GM19455 (cell line): ENCODE results near the gene TMPRSS7.
A peak's percentile ranks its signal among the peaks of the same experiment; 100 is the strongest.

ENCODE experiments used
- ATAC-seq: cut with Tn5 transposase; IDR thresholded peaks from one replicate; pipeline ENCODE4 v1.9.1; 2021; ENCODE audit not compliant: unreplicated experiment

The TMPRSS7 gene

GRCh38 chr3:112034436-112034835, at the start of gene TMPRSS7:
TMPRSS7 (plus strand) TSS chr3:112034736; CDS start chr3:112034846, 110 bp downstream.
- no peak for ATAC-seq

GRCh38 chr3:111986800-111987199, 47.7 kb upstream of the TMPRSS7 start:
- ATAC-seq, result no peak

GRCh38 chr3:111989061-111989678, 45.4 kb upstream of the TMPRSS7 start:
- peak; percentile 84 for ATAC-seq

GRCh38 chr3:111993038-111993437, 41.5 kb upstream of the TMPRSS7 start:
- no peak for ATAC-seq

- ATAC-seq, result no peak
Measured at GRCh38 chr3:111998636-111999483, 35.7 kb upstream of the TMPRSS7 start, which contains the start of gene TAGLN3. TAGLN3 (plus strand) TSS chr3:111998922; CDS start chr3:111999423, 501 bp downstream.

GRCh38 chr3:111999484-112000324, 34.8 kb upstream of the TMPRSS7 start:
- no peak for ATAC-seq

- no peak for ATAC-seq
Measured at GRCh38 chr3:112000367-112000771, 34.2 kb upstream of the TMPRSS7 start.

- no peak for ATAC-seq
Measured at GRCh38 chr3:112000966-112001365, 33.6 kb upstream of the TMPRSS7 start.

GRCh38 chr3:112001526-112001925, 33.0 kb upstream of the TMPRSS7 start:
- no peak for ATAC-seq

GRCh38 chr3:112002096-112002971, 32.2 kb upstream of the TMPRSS7 start:
- ATAC-seq, result no peak

GRCh38 chr3:112003321-112004080, 31.0 kb upstream of the TMPRSS7 start:
- no peak for ATAC-seq

- no peak for ATAC-seq
Measured at GRCh38 chr3:112004187-112004586, 30.3 kb upstream of the TMPRSS7 start.

- no peak for ATAC-seq
Measured at GRCh38 chr3:112004669-112005068, 29.9 kb upstream of the TMPRSS7 start.

GRCh38 chr3:112005091-112005672, 29.4 kb upstream of the TMPRSS7 start:
- no peak for ATAC-seq

- ATAC-seq, result no peak
Measured at GRCh38 chr3:112007633-112008032, 26.9 kb upstream of the TMPRSS7 start.

- ATAC-seq, result no peak
Measured at GRCh38 chr3:112009670-112010069, 24.9 kb upstream of the TMPRSS7 start.

GRCh38 chr3:112010636-112011035, 23.9 kb upstream of the TMPRSS7 start:
- ATAC-seq, result no peak

GRCh38 chr3:112011376-112011940, 23.1 kb upstream of the TMPRSS7 start:
- no peak for ATAC-seq
